GM19240 (cell line): ENCODE data around the gene KIAA1671.
A peak's percentile ranks its signal among the peaks of the same experiment; 100 is the strongest.
"Not testable (repeated sequence)": the region's sequence is repeated elsewhere in the genome, so short reads cannot be mapped to it uniquely, and the experiment has no call there.

ENCODE experiments used
- DNase-seq: peaks from one replicate; pipeline ENCODE4 v3.0.0; 2011; ENCODE audit warnings: low spot score; ENCODE audit not compliant: insufficient read length

KIAA1671 gene

DNA sequence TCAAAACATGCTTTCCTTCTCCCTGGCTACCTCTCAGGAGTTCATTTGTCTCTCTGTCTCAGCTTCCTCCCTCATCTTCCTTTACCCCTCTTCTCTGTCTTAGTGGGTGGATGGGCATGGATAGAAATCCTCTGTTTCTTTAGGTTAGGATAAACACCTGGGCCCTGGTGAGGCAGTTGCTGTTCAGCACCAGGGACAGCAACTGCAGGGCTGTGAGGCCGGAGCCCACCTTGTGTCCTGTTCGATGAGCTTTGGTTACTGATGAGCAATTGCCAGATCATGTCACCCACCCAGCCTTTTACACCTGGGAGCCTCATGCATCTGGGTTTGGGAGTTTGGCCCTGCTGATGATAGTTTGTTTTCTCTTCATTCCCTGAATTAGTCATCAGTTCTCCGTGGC lies 241.0 kb downstream of the KIAA1671 start:
- DNase-seq = no peak

DNA sequence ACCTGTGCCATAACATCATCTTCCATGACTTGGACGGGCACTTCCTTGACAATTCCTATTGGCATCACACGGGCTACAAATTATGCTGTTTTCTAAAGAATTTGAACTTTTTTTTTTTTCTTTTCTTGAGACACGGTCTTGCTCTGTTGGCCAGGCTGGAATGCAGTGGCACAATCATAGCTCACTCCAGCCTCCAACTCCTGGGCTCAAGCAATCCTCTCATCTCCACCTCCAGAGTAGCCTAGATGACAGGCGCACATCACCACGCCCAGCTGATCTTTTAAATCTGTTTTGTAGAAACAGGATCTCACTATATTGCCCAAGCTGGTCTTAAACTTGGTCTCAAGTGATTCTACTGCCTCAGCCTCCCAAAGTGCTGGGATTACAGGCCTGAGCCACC lies 243.8 kb downstream of the KIAA1671 start:
- no peak for DNase-seq

DNA sequence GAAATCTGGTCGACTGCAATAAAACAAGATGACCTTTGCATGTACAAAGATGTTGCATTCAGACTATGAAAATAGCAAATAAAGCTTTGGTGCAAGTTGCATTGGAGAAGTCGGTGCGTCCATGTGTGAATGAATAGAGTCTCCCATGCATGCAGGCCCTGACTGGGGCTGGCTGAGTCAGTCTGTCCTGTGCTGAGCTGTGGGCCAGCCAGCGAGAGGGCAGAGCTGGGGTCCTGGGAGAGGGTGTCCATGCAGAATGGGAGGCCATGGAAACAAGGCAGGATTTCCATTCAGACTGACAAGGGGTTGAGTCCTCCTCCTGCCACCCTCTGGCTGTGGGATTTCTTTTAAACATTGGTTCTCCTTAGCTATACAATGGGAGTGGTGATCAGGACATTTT lies 244.8 kb downstream of the KIAA1671 start:
- no peak for DNase-seq

DNA sequence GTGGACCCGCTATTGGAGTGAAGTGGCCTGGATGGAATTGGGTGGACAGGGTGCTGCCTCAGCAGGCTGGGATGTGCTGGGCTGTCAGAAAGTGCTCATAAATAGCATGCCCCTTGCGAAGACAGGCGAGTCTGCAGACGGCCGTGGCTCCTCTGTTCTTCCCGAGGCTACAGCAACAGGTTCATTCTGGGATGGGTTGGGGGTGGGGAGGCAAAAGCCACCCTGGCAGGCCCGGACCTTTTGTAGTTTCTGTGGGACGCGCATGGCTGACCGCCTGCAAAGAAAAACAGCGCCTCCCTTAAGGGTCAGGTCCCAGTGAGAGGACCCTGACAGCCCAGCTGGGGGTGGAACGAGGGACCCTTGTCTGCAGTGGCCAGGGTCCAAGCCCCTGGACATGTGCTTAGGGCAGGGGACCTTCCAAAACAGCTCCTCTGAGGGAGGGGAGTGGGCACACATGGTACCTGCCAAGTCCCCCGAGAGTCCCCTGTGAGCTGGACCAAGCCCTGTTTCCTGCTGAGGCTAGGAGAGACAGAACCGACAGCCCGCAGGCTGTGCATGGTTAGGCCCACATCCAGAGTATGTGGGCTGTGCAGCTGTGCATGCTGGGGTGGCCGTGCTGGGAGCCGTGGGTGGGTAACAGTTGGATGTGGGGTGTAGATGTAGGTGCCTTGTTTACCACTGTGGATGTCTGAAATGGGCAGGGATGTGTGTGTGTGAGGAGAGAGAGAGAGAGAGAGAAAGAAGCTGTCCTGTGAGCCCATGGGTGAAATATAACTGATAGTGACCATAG lies 247.4 kb downstream of the KIAA1671 start, which contains the start of gene CRYBB3:
Gene CRYBB3 (plus strand): TSS at position 128 of the 790 bp plus-strand sequence. CDS start 1,539 bp downstream, outside the sequence.
- no peak for DNase-seq

DNA sequence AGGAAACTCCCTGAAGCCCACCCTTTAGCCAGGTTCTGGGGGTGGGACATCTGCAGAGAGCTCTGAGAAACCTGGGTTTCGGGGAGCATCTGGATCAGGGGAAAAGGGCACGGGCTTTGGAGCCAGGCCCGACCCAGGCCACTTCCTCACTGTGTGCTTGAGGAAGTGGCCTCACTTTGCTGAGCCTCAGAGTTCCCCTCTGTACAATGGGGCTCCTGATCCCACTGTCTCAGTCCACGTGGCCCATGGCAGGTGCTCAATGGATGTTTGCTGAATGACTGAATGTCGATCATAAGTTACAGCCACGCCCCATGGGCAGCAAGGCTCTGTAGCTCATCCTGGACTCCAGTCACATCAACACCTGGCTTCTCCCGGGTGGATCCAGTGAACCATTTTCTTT lies 248.5 kb downstream of the KIAA1671 start:
- DNase-seq = no peak

DNA sequence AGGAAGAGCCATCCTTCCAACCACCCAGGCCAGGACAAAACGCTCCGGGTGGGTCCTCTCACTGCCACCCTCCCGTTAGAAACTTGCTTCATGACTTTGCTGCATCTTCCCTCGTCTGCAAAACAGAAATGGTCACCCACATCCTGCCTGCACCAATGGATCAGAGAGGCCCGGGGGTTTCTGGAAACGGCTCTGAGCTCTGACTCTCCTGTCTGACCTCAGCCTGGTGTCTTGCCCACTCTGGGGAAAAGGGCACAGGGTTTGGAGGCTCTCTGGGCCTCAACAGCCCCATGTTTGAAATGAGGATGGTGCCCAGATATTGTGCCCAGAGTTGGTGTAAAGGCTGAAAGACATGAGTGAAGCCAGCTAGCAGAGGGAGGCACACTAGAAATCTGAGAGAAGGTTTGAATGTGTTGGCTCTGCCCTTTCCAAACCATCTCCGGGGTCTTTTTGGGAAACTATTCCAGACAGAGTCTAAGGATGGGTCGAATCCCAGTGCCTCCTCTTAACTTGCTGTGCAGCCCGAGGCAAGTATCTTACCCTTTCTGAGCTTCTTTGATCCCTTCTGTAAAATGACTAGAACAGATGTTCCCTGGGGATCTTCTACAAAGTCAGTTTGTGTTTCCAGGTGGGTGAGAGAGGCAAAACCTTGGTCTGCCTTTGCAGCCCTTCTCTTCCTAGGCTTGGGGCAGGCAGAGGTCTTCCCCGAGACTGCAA lies 249.2 kb downstream of the KIAA1671 start:
- no peak for DNase-seq

DNA sequence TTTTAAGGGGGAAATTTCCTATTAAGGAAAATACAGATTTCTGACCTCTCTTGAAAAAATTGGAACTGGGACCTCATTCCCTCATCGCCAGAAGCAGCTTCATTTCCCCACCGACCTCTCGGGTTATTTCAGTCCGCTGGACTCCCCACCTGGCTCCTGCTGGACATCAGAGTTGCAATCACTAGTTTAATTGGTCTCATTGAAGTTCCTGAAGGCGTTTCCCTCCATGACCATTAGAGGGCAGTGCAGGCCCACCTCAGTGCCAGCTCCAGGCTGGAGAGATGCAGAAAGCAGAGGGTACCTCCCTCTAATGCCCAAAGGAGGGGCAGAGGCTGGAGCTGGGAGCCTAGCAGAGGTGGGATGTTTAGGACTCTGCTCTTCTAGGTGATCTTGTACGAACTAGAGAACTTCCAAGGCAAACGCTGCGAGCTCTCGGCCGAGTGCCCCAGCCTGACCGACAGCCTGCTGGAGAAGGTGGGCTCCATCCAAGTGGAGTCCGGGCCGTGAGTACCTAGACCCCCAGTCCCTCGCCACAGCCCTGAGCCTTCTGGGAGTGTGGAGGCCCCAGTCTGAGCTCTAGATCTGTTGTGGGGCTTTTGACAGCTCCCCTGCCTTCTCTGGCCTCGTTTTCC lies 249.9 kb downstream of the KIAA1671 start:
- DNase-seq = peak; percentile 70

DNA sequence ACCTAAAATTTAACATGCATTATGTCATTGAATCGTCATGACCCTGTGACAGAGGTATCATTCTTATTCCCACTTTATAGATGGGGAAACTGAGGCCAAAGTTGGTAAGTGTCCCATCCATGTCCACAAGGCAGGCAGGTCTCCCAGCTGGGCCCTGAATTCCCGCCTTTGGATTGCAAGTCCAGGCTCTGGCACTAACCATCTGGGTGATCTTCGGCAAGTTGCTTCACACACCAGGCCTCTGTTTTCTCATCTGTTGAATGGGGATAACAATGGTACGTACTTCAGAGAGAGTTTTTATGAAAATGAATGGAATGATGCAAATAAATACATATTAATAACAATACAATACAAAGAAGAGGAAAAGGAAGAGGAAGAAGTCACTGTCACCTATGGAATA lies 250.6 kb downstream of the KIAA1671 start:
- DNase-seq = no peak

DNA sequence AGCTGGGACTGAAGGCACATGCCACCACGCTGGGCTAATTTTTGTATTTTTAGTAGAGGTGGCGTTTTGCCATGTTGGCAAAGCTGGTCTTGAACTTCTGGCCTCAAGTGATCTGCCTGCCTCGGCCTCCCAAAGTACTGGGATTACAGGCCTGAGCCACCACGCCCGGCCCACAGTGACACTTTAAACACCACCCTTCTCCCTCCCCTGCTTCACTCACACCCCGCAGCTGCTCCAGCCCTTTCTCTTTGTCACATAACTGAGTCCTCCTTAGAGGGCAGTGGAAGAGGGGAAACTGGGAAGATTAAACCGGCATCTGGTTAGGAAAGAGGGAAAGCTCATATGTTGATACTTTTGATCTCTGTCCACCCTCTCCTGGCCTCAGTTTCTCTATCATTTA lies 252.0 kb downstream of the KIAA1671 start:
- not testable (repeated sequence) for DNase-seq

DNA sequence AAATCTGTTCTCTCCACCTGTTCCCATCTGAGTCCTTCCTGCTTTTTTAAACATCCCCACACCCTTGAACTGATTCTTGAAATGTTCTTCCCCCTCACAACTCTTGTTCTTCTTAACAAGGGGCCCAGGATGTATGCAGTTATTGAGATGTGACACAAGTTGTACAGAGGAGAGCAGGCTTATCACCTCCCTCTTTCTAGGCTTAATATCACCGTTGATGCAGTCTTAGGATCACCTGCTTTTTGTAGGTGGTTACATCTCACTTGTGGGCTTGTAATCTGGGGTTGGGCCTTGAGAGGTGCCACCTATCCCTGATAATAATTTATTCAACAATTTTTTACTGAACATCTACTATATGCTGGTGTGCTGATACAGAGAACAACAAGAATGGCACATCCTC lies 253.3 kb downstream of the KIAA1671 start:
- DNase-seq = no peak

DNA sequence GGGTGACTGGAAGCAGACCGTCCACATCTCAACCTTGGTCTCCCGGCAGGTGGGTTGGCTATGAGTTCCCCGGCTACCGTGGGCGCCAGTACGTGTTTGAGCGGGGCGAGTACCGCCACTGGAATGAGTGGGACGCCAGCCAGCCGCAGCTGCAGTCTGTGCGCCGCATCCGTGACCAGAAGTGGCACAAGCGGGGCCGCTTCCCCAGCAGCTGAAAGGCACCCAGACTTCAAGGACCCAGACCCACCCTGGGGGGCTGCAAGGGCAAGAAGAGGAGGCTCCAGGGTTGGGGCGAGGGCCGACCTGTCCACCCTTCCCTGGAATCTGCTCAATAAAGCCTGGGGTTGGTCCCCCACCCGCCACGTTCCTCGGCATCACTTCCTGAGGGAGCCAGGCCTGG lies 254.5 kb downstream of the KIAA1671 start:
- DNase-seq = no peak

DNA sequence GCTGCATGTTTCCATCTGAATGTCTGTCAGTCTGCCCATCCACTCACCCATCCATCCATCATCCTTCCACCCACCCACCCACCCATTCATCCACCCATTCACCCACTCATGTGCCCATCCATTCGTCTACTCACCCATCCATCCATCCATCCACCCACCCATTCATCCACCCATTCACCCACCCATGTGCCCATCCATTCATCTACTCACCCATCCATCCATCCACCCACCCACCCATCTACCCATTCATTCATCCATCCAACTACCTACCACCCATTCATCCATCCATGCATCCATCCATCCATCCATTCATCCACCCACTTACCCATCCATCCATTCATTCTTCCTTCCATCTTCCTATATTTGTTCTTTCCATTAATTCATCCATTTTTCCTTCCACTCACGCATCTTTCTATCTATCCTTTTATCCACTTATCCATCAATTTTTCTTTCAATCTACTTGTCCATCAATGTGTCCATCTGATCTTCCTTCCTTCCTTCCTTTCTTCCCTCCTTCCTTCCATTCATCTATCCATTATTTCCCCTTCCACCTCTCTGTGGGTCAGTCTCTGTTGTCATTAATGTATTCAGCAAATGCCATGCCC lies 255.1 kb downstream of the KIAA1671 start:
- no peak for DNase-seq

DNA sequence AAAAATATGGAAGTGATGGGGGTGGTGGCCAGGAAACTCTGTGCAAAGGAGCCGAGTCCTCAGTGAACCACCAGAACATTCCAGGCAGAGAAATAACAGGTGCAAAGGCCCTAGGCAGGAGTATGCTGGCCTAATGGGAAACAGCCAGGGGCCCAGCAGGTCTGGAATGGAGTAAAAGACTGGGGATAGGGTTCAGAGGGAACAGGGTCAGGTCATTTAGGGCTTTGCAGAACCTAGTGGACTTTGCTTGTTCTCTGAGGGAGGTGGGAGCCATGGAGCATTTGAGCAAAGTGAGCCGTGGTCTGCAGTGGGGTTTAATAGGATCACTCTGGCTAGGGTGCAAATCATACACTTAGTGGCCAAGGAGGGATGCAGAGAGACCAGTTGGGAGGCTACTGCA lies 255.8 kb downstream of the KIAA1671 start:
- DNase-seq = no peak

DNA sequence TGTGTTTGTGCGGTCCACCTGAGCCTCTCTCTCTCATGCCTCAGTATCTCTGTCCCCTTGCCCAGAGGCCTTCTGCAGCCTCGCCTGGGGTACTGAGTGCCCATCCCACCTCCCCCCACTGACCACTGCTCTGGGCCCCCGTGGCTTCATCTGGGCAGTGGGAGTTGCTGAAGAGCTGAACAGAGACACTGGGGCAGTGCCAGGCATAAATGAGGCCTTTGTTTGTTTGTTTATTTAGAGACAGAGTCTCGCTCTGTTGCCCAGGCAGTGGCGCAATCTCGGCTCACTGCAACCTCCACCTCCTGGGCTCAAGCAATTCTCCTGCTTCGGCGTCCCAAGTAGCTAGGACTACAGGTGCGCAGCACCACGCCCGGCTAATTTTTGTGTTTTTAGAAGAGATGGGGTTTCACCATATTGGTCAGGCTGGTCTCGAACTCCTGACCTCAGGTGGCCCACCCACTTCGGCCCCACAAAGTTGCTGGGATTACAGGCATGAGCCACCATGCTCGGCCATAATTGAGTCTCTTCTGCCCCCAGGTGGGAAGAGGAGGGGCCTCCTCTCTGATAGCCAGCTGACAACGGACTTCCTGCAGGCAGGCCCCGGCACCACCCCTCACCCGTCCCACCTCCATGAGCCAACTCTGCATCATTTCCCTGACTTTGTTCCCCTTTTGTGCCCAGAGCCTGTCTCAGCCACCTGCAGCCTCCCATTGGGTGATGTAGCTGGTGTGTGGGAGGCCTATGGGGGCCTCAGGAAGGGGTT lies 256.4 kb downstream of the KIAA1671 start:
- no peak for DNase-seq

DNA sequence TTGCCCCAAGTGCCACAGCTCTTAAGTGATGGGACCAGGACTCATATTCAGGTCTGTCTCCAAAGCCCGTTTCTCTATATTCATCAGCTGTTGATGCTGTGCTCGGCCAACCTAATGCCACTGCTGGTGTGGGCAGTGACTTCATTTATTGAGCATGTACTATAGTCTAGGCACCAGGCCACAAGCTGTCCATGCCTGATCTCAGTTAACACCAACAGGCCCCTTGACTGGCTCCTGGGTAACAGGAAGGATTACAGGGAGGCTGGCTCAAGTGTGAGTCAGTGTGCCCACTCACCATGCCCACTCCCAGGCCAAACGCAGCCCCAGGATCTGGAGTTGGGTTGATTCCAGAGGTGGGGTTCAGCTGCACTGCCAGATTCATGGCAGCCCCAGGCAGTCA lies 258.3 kb downstream of the KIAA1671 start:
- DNase-seq = no peak

DNA sequence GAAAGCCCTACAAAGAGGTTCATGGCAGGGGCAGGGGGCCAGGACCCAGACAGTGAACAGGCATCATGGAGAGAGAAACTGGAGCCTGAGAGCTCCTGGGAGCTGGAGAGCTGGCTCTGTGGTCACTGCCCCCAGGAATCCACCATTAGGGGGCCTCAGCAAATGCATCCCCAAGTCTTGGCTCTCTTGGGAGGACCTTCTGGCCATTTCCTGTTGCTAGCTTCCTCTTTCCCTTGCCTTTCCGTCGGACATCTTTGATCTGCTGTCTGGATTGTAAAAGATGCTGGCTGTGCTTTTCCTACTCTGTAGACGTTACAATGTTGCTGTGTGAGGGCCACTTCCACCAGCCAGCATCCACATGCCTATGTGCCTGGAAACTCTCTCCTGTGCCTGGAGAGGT lies 259.8 kb downstream of the KIAA1671 start:
- no peak for DNase-seq

DNA sequence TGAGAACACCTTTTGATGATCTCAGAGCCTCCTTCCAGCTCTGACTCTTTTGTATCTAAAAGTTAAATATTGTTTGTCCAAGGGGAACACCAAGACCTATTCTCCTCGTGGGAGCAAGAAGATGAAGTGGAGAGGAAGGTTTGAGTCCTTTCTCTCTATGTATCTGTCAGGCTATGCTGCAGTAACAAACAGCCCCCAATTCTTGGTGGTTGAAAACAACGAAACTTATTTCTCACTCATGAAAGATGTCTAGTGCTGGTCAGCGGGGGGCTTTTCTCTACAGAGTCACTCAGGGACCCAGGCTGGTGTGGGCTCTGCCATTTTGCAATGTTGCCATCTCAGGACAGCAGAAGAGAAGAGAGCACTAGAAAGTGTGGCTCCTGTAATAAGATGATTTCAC lies 260.7 kb downstream of the KIAA1671 start:
- no peak for DNase-seq

DNA sequence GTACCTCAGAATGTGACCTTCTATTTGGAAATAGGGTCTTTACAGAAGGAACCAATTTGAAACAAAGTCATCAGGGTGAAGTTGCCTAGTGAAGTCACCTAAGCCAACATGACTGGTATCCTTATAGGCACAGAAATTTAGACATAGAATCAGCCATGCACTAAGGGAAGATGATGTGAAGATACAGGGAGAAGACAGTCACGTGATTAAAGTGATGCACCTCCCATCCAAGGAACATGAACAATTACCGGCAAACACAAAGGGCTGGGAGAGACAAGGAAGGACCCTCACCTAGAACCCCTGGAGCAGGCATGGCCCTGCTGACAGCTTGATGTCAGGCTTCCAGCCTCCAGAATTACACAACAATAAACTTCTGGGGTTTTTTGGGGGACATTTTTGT lies 263.7 kb downstream of the KIAA1671 start:
- DNase-seq = no peak

DNA sequence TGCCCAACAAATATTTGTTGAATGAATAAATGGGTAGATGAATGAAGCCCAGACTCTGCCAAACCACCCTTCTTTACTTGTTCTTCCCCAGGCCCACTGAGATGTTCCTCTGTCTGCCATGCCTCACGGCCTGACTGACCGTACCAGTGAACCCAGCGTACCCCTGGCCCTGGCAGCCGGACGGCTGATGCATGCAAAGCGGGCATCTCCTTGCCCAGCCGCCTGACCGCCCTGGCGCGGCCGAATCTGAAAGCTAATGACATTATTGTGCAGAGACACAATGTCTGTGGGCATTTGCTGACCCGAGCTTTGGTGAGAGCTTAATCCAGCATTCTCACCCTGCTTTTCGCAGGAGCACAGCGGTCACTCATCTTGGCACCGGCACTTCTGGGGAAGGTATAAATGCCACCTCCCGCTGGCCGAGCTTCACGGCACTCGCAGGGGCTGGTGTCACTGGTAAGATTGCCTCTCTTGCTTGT lies 266.7 kb downstream of the KIAA1671 start, which contains the start of gene CRYBB2:
Gene CRYBB2 (plus strand): TSS at position 429 of the 479 bp plus-strand sequence. CDS start 1,791 bp downstream, outside the sequence.
- DNase-seq = no peak

DNA sequence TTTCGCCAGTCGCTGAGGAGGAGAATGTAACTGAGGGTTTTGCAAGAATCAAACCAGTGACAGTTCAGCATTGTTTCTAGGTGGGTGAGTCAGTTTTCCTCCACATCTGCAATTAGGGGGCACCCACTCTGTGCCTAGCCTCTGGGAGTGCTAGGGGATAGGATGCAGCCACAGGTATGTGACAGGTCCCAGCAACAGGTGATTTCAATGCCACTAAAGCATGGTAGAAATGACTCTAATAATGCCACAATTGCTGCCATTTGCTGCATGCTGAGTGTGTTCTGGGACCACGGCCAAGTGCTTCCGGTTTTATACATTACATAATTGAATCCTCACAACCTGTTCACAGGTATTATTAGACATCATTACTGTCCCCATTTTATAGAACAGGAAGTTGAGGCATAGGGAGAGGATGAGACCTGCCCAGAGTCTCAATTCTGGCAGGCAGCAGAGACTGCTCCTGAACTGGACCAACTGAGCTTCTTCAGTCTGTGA lies 267.5 kb downstream of the KIAA1671 start:
- no peak for DNase-seq

DNA sequence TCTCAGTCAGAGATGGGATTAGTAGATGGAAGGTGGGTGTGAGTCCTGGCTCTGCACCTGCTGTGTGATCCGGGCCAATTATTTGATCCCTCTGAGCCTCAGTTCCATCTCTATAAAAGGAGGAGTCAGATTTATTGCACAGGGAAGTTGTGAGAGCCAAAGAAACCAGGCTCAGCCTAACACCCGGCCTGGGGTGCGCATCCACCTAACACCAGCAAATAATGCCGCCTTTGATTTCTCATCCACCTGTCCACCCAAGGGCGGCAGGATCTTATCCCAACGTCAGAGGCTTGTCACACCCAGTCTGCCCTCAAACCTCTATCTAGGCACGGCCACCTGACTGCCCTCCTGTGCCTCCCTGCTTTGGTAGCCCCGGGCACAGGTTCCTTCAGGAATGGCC lies 269.3 kb downstream of the KIAA1671 start:
- no peak for DNase-seq
